Measurements from ENCODE around the gene CD24.
A peak's percentile ranks its signal among the peaks of the same experiment; 100 is the strongest.
"Not testable (repeated sequence)": the region's sequence is repeated elsewhere in the genome, so short reads cannot be mapped to it uniquely, and the experiment has no call there.

The CD24 gene

DNA sequence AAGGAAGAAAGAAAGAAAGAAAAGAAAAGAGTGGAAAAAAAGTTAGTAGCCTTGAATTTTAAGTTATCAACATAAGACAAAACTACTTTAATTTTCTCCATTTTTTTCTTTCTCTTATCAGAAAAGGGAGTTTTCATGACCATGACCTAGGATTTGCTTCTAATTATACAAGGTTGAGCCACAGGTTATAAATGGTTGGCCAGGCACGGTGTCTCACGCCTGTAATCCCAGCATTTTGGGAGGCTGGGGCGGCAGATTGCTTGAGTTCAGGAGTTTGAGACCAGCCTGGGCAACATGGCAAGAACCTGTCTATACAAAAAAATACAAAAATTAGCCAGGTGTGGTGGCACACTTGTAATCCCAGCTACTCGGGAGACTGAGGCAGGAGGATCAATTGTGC, 45.7 kb upstream of the CD24 start (continued):
- TF ChIP-seq, protein P1, sequence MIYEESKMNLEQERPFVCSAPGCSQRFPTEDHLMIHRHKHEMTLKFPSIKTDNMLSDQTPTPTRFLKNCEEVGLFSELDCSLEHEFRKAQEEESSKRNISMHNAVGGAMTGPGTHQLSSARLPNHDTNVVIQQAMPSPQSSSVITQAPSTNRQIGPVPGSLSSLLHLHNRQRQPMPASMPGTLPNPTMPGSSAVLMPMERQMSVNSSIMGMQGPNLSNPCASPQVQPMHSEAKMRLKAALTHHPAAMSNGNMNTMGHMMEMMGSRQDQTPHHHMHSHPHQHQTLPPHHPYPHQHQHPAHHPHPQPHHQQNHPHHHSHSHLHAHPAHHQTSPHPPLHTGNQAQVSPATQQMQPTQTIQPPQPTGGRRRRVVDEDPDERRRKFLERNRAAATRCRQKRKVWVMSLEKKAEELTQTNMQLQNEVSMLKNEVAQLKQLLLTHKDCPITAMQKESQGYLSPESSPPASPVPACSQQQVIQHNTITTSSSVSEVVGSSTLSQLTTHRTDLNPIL (CRISPR knock-in tag; IDR thresholded peaks at IDR 0.05; ENCODE audit: low read depth): no peak

DNA sequence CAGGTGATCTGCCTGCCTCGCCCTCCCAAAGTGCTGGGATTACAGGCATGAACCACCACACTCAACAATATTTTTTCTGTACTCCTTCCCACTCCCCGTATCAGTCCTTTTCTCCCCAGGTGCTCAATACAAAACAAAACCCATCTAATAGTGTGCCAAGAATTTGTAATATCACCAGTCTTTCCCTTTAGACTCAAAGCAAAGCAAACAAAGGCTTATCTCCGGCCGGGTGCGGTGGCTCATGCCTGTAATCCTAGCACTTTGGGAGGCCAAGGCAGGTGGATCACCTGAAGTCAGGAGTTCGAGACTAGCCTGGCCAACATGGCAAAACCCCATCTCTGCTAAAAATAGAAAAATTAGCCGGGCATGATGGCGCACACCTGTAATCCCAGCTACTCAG, 45.1 kb upstream of the CD24 start:
- not testable (repeated sequence) for ATAC-seq

DNA sequence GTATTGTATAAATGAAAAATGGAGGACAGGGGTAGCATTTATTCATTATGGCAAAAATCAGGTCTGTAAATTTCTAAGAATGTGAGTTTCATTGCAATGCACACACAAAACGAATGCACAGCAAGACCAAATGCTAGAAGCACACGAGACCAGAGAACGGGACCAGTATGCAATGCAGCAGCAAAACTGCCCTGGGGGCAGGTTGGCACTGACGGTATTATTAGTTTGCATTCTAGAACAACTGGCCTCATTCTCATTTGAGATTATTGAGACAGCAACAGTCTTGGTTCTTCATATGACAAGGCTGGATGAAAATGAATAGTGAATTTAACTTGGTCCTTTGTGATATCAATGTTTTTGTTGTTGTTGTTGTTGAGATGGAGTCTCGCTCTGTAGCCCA, 44.5 kb upstream of the CD24 start:
- TF ChIP-seq ESRRG (CRISPR knock-in tag; IDR thresholded peaks at IDR 0.05) (no peak), CSDC2 (CRISPR knock-in tag; IDR thresholded peaks at IDR 0.05) (no peak), SNAI2 (CRISPR knock-in tag; IDR thresholded peaks at IDR 0.05) (no peak)
- TF ChIP-seq, protein P2, sequence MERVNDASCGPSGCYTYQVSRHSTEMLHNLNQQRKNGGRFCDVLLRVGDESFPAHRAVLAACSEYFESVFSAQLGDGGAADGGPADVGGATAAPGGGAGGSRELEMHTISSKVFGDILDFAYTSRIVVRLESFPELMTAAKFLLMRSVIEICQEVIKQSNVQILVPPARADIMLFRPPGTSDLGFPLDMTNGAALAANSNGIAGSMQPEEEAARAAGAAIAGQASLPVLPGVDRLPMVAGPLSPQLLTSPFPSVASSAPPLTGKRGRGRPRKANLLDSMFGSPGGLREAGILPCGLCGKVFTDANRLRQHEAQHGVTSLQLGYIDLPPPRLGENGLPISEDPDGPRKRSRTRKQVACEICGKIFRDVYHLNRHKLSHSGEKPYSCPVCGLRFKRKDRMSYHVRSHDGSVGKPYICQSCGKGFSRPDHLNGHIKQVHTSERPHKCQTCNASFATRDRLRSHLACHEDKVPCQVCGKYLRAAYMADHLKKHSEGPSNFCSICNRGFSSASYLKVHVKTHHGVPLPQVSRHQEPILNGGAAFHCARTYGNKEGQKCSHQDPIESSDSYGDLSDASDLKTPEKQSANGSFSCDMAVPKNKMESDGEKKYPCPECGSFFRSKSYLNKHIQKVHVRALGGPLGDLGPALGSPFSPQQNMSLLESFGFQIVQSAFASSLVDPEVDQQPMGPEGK (CRISPR knock-in tag; IDR thresholded peaks at IDR 0.05; ENCODE audit: borderline replicate concordance): no peak
- TF ChIP-seq, protein P1 (CRISPR knock-in tag; IDR thresholded peaks at IDR 0.05; ENCODE audit: low read depth): no peak
- no peak for ATAC-seq

DNA sequence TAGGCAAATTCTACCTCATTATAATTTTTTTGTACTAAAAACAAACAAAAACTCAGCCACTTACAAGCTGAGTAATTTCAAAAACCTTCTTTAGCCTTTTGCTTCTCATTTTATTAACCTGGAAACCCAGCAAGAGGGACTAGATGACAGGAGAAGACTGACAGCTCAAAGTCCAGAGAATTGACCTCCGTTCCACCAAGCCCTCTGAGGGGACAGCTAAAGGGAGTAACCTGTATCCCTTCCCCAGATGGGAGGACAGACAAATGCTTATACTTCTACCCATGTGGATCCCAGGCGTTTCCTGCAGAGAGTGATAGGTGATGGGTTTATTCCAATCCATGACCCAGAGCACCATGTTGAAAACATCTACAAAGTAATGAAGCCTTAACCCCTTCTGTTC, 35.0 kb upstream of the CD24 start:
- no peak for ATAC-seq
- TF ChIP-seq GLIS3 (CRISPR knock-in tag; IDR thresholded peaks at IDR 0.05) (no peak), RARB (CRISPR knock-in tag; IDR thresholded peaks at IDR 0.05) (no peak), ISL1 (CRISPR knock-in tag; IDR thresholded peaks at IDR 0.05) (no peak), OSR1 (CRISPR knock-in tag; IDR thresholded peaks at IDR 0.05) (no peak), ZNF8 (CRISPR knock-in tag; IDR thresholded peaks at IDR 0.05) (no peak)
- TF ChIP-seq, protein P1 (CRISPR knock-in tag; IDR thresholded peaks at IDR 0.05; ENCODE audit: low read depth): no peak
- TF ChIP-seq, protein P2 (CRISPR knock-in tag; IDR thresholded peaks at IDR 0.05; ENCODE audit: borderline replicate concordance): no peak

DNA sequence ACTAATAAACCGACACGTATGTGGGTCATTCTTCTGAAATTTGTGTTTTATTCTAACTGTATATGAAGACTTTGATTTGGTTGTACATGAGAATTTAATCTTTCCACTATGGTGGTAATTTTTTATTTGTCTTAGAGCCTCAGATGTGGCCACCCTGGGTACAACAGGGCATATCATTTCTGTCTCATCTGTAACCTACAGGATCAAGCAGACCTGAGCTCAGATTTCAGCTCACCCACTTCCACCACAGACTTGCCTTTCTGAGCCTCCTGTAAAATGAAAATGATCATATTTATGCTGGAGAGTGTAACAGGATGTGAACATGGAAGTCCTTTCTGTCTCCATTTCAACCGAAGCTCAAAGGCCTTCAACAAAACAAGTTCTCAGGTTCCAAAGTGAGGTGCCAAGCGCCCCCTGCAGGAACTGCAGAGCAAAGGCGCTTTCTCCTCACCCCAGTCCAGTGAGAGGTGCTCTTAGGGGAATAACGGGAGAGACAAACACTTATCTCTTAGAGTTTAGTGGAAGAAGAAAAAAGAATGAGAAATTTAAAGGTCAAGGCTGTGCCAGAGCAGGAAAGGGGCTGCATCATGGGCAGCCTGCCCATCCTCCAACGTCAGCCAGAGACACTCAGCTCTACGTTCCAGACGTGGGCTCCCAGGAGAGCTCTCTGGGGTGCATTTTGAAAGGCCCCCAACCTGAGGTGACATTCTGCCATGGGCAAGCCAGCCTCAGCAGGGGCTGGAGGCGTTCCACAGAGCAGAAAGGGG, 23.0 kb upstream of the CD24 start:
- peak; percentile 97 for ATAC-seq
- TF ChIP-seq ZNF70 (CRISPR knock-in tag; IDR thresholded peaks at IDR 0.05) (no peak), GLIS3 (CRISPR knock-in tag; IDR thresholded peaks at IDR 0.05) (no peak), ZFP30 (CRISPR knock-in tag; IDR thresholded peaks at IDR 0.05) (no peak), ISL1 (CRISPR knock-in tag; IDR thresholded peaks at IDR 0.05) (no peak), ARNTL (CRISPR knock-in tag; IDR thresholded peaks at IDR 0.05; ENCODE audit: borderline replicate concordance, low read depth) (no peak), PPARA (CRISPR knock-in tag; IDR thresholded peaks at IDR 0.05; ENCODE audit: borderline replicate concordance) (no peak), ZC3H10 (CRISPR knock-in tag; IDR thresholded peaks at IDR 0.05) (no peak), TOX (CRISPR knock-in tag; IDR thresholded peaks at IDR 0.05; ENCODE audit: borderline replicate concordance) (no peak), SNAI2 (CRISPR knock-in tag; IDR thresholded peaks at IDR 0.05) (no peak)
- TF ChIP-seq, protein P1 (CRISPR knock-in tag; IDR thresholded peaks at IDR 0.05; ENCODE audit: low read depth): no peak
- TF ChIP-seq, protein P3, sequence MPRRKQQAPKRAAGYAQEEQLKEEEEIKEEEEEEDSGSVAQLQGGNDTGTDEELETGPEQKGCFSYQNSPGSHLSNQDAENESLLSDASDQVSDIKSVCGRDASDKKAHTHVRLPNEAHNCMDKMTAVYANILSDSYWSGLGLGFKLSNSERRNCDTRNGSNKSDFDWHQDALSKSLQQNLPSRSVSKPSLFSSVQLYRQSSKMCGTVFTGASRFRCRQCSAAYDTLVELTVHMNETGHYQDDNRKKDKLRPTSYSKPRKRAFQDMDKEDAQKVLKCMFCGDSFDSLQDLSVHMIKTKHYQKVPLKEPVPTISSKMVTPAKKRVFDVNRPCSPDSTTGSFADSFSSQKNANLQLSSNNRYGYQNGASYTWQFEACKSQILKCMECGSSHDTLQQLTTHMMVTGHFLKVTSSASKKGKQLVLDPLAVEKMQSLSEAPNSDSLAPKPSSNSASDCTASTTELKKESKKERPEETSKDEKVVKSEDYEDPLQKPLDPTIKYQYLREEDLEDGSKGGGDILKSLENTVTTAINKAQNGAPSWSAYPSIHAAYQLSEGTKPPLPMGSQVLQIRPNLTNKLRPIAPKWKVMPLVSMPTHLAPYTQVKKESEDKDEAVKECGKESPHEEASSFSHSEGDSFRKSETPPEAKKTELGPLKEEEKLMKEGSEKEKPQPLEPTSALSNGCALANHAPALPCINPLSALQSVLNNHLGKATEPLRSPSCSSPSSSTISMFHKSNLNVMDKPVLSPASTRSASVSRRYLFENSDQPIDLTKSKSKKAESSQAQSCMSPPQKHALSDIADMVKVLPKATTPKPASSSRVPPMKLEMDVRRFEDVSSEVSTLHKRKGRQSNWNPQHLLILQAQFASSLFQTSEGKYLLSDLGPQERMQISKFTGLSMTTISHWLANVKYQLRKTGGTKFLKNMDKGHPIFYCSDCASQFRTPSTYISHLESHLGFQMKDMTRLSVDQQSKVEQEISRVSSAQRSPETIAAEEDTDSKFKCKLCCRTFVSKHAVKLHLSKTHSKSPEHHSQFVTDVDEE (CRISPR knock-in tag; IDR thresholded peaks at IDR 0.05): no peak
- TF ChIP-seq, protein P4, sequence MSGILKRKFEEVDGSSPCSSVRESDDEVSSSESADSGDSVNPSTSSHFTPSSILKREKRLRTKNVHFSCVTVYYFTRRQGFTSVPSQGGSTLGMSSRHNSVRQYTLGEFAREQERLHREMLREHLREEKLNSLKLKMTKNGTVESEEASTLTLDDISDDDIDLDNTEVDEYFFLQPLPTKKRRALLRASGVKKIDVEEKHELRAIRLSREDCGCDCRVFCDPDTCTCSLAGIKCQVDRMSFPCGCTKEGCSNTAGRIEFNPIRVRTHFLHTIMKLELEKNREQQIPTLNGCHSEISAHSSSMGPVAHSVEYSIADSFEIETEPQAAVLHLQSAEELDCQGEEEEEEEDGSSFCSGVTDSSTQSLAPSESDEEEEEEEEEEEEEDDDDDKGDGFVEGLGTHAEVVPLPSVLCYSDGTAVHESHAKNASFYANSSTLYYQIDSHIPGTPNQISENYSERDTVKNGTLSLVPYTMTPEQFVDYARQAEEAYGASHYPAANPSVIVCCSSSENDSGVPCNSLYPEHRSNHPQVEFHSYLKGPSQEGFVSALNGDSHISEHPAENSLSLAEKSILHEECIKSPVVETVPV (CRISPR knock-in tag; IDR thresholded peaks at IDR 0.05): no peak

All from SK-N-SH treated with all-trans-retinoic acid at 6 μM for 48 hours (cell line).